Measurements from ENCODE around the gene RBM23. TPM values are rescaled to one million over a fixed set of nuclear protein-coding genes. Genes with fewer than 3 reads are reported as not detected.

RBM23 gene
- total RNA-seq, 2 donors from 2014 or later: 170 to 463 TPM

GRCh38 chr14:22910916-22911315, 8.0 kb downstream of the RBM23 start:
- no peaks in the 10 kb centered on the region for H3K4me1 ChIP-seq (replicated peaks)
- no peak overlapping the region for H3K27ac ChIP-seq
- WGBS: 81% methylated on average over 5 of the region's 5 CpGs
- intact Hi-C loops (cut with DNase I): no loop called here
- H3K36me3 ChIP-seq: no peaks in the 10 kb centered on the region
- no peaks in the 10 kb centered on the region for H3K9me3 ChIP-seq
- no peak for TF ChIP-seq POLR2A (IDR thresholded peaks at IDR 0.05)
- TF ChIP-seq CTCF (IDR thresholded peaks at IDR 0.05): no peak
- no peak for TF ChIP-seq POLR2AphosphoS5 (IDR thresholded peaks at IDR 0.05)
- no peak overlapping the region for H3K4me3 ChIP-seq
- DNase-seq (ENCODE audit: low spot score): no peak
- no peaks in the 10 kb centered on the region for H3K27me3 ChIP-seq (replicated peaks; ENCODE audit: insufficient read depth)

- no peak for DNase-seq (ENCODE audit: low spot score)
- no peaks in the 10 kb centered on the region for H3K27me3 ChIP-seq (replicated peaks; ENCODE audit: insufficient read depth)
- TF ChIP-seq CTCF (IDR thresholded peaks at IDR 0.05) (no peak), POLR2AphosphoS5 (IDR thresholded peaks at IDR 0.05) (no peak), POLR2A (IDR thresholded peaks at IDR 0.05) (no peak)
- no peaks in the 10 kb centered on the region for H3K9me3 ChIP-seq
- H3K4me3 ChIP-seq: no peak overlapping the region
- intact Hi-C loops (cut with DNase I): no loop called here
- 87% methylated on average over 8 of the region's 8 CpGs for WGBS
- H3K36me3 ChIP-seq: peaks cover 5 to 14% of the 10 kb centered on the region in 2 donors
- no peak overlapping the region for H3K27ac ChIP-seq
- peaks cover 2% of the 10 kb centered on the region for H3K4me1 ChIP-seq (replicated peaks)
Observed at GRCh38 chr14:22908601-22909000, 10.3 kb downstream of the RBM23 start.

GRCh38 chr14:22907429-22907828, 11.5 kb downstream of the RBM23 start:
- H3K4me1 ChIP-seq (replicated peaks): peaks cover 9% of the 10 kb centered on the region
- peaks cover 5 to 21% of the 10 kb centered on the region in 2 donors for H3K36me3 ChIP-seq
- no peak for DNase-seq (ENCODE audit: low spot score)
- H3K4me3 ChIP-seq: no peak overlapping the region
- TF ChIP-seq POLR2AphosphoS5 (IDR thresholded peaks at IDR 0.05) (no peak), POLR2A (IDR thresholded peaks at IDR 0.05) (no peak), CTCF (IDR thresholded peaks at IDR 0.05) (no peak)
- 89% methylated on average over 3 of the region's 3 CpGs for WGBS
- H3K27ac ChIP-seq: no peak overlapping the region
- H3K9me3 ChIP-seq: no peaks in the 10 kb centered on the region
- intact Hi-C loops (cut with DNase I): no loop called here
- H3K27me3 ChIP-seq (replicated peaks; ENCODE audit: insufficient read depth): no peaks in the 10 kb centered on the region

- Histone ChIP-seq H3K36me3 (peaks cover 15 to 31% of the 10 kb centered on the region in 2 donors), H3K4me3 (no peak overlapping the region), H3K4me1 (replicated peaks) (peaks cover 9% of the 10 kb centered on the region), H3K27me3 (replicated peaks; ENCODE audit: insufficient read depth) (no peaks in the 10 kb centered on the region), H3K9me3 (no peaks in the 10 kb centered on the region), H3K27ac (no peak overlapping the region)
- TF ChIP-seq CTCF (IDR thresholded peaks at IDR 0.05): no peak
- TF ChIP-seq POLR2A (IDR thresholded peaks at IDR 0.05): no peak
- no peak for TF ChIP-seq POLR2AphosphoS5 (IDR thresholded peaks at IDR 0.05)
- intact Hi-C loops (cut with DNase I): no loop called here
- no peak for DNase-seq (ENCODE audit: low spot score)
- 95% methylated on average over 20 of the region's 20 CpGs for WGBS
Observed at GRCh38 chr14:22906073-22906472, 12.9 kb downstream of the RBM23 start.

- no peak overlapping the region for H3K4me3 ChIP-seq
- H3K4me1 ChIP-seq (replicated peaks): peaks cover 9% of the 10 kb centered on the region
- peaks cover 18 to 34% of the 10 kb centered on the region in 2 donors for H3K36me3 ChIP-seq
- no peak for TF ChIP-seq POLR2AphosphoS5 (IDR thresholded peaks at IDR 0.05)
- TF ChIP-seq POLR2A (IDR thresholded peaks at IDR 0.05): no peak
- no peak for TF ChIP-seq CTCF (IDR thresholded peaks at IDR 0.05)
- H3K9me3 ChIP-seq: no peaks in the 10 kb centered on the region
- no peaks in the 10 kb centered on the region for H3K27me3 ChIP-seq (replicated peaks; ENCODE audit: insufficient read depth)
- H3K27ac ChIP-seq: peak overlapping the region in 1 of 2 donors; percentile 17
- intact Hi-C loops (cut with DNase I): no loop called here
- 91% methylated on average over 4 of the region's 4 CpGs for WGBS
- no peak for DNase-seq (ENCODE audit: low spot score)
Observed at GRCh38 chr14:22905627-22906026, 13.3 kb downstream of the RBM23 start.

Measured in prostate gland (tissue), 2 donors.